NCI-H1694 (cell line): ENCODE data around the gene NLRP10.
"Not testable (repeated sequence)": the region's sequence is repeated elsewhere in the genome, so short reads cannot be mapped to it uniquely, and the experiment has no call there.

Experiments used
- DNase-seq: peaks from one replicate; lab custom pipeline; 2025; lab: John Stamatoyannopoulos, UW

NLRP10 gene

GRCh38 chr11:7965386-7965785, at the start of gene NLRP10:
TSS of gene NLRP10 (minus strand) at chr11:7965447. CDS start at chr11:7963495, 1,952 bp downstream.
- no peak for DNase-seq

GRCh38 chr11:8013833-8014232, 48.6 kb upstream of the NLRP10 start:
- DNase-seq, result no peak

- DNase-seq, result no peak
Measured at GRCh38 chr11:8011981-8012444, 46.8 kb upstream of the NLRP10 start.

- DNase-seq, result no peak
Measured at GRCh38 chr11:8011371-8011770, 46.1 kb upstream of the NLRP10 start.

GRCh38 chr11:8009856-8010255, 44.6 kb upstream of the NLRP10 start:
- DNase-seq, result no peak

- DNase-seq, result no peak
Measured at GRCh38 chr11:8008212-8008611, 43.0 kb upstream of the NLRP10 start.

- DNase-seq, result peak; percentile 58
Measured at GRCh38 chr11:8006349-8006977, 41.2 kb upstream of the NLRP10 start.

GRCh38 chr11:8005556-8005955, 40.3 kb upstream of the NLRP10 start:
- no peak for DNase-seq

- DNase-seq, result no peak
Measured at GRCh38 chr11:8004008-8004407, 38.8 kb upstream of the NLRP10 start.

- DNase-seq, result no peak
Measured at GRCh38 chr11:8003187-8003586, 37.9 kb upstream of the NLRP10 start.

- DNase-seq, result no peak
Measured at GRCh38 chr11:8002676-8003075, 37.4 kb upstream of the NLRP10 start.

GRCh38 chr11:8000390-8000789, 35.1 kb upstream of the NLRP10 start:
- DNase-seq, result no peak

- no peak for DNase-seq
Measured at GRCh38 chr11:7999795-8000194, 34.5 kb upstream of the NLRP10 start.

GRCh38 chr11:7994581-7995278, 29.5 kb upstream of the NLRP10 start:
- no peak for DNase-seq

GRCh38 chr11:7987560-7987883, 22.3 kb upstream of the NLRP10 start:
- not testable (repeated sequence) for DNase-seq

- DNase-seq, result peak; percentile 99
Measured at GRCh38 chr11:7986768-7987559, 21.7 kb upstream of the NLRP10 start, which contains the start of gene EIF3F. TSS of gene EIF3F (plus strand) at chr11:7987337. CDS start at chr11:7987353, 16 bp downstream.

- no peak for DNase-seq
Measured at GRCh38 chr11:7983832-7984590, 18.8 kb upstream of the NLRP10 start.

GRCh38 chr11:7982582-7983119, 17.4 kb upstream of the NLRP10 start:
- no peak for DNase-seq

GRCh38 chr11:7981619-7982157, 16.4 kb upstream of the NLRP10 start:
- no peak for DNase-seq

- no peak for DNase-seq
Measured at GRCh38 chr11:7977232-7977917, 12.1 kb upstream of the NLRP10 start.

GRCh38 chr11:7974668-7975067, 9.4 kb upstream of the NLRP10 start:
- no peak for DNase-seq
